HG02943 (cell line): ENCODE data around the gene ZSCAN12.

Experiments
- ATAC-seq: cut with Tn5 transposase; IDR thresholded peaks from one replicate; pipeline ENCODE4 v1.9.1; 2021; ENCODE audit warnings: mild to moderate bottlenecking, low read depth, moderate library complexity; ENCODE audit not compliant: unreplicated experiment

Gene ZSCAN12

GRCh38 chr6:28333599-28334018, 65.9 kb downstream of the ZSCAN12 start:
- ATAC-seq = no peak

DNA sequence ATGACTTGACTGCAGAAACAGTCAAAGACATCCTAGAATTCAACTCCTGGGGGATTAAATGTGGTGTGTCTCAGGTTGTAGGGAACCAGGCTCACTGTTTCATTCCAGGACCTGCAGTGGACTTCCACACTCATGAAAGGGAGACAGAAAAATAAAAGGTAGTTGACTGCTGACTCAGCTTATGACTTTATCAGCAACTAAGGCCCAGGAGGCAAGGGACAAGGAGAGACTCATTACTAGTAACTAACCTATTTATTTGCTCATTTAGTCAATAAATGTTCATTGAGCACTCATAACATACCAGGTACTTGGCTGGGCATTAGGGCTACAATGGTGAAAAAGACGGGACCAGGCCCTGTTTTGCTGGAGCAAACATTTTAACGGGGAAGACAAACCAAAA, 66.5 kb downstream of the ZSCAN12 start:
- no peak for ATAC-seq

- ATAC-seq = no peak
Observed at GRCh38 chr6:28330041-28330440, 69.5 kb downstream of the ZSCAN12 start.
